Measurements from ENCODE around the gene SLC7A10. TPM values are rescaled to one million over a fixed set of nuclear protein-coding genes. Genes with fewer than 3 reads are reported as not detected.

SLC7A10 gene
- total RNA-seq, 2 donors from 2014 or later: 0.78 to 5.3 TPM

DNA sequence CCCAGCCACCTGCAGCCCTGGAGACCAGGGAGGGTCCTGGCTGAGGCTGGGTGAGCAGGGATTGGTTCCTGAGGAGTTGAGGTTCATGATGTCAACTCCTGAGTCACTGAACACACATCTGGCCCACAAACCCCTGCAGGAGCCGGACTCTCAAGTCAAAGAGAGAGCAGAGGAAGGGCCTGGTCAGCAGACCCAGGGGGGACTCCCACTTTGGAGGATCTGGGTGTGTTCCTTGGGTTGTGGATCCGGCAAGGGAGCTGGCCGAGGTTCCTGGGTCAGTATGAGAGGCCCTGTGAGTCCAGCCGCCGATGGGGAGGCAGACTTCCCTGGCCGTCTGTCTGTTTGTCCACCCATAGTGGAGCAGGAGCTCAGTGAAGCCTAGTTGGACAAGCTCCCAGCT is 4.0 kb downstream of the SLC7A10 start:
- no peak overlapping the region for H3K4me3 ChIP-seq
- peaks cover 0 to 25% of the 10 kb centered on the region in 2 donors for H3K27me3 ChIP-seq
- intact Hi-C loops (cut with DNase I): no loop called here
- H3K9me3 ChIP-seq: no peaks in the 10 kb centered on the region
- no peak for DNase-seq
- H3K27ac ChIP-seq: no peak overlapping the region
- no peaks in the 10 kb centered on the region for H3K36me3 ChIP-seq (replicated peaks in 1 of 2; ENCODE audit: insufficient read depth in 1 of 2, low read depth in 2 of 2)
- no peak for ATAC-seq
- H3K4me1 ChIP-seq: peaks cover 13% of the 10 kb centered on the region
- TF ChIP-seq POLR2A (IDR thresholded peaks at IDR 0.05): no peak
- TF ChIP-seq, protein P1, sequence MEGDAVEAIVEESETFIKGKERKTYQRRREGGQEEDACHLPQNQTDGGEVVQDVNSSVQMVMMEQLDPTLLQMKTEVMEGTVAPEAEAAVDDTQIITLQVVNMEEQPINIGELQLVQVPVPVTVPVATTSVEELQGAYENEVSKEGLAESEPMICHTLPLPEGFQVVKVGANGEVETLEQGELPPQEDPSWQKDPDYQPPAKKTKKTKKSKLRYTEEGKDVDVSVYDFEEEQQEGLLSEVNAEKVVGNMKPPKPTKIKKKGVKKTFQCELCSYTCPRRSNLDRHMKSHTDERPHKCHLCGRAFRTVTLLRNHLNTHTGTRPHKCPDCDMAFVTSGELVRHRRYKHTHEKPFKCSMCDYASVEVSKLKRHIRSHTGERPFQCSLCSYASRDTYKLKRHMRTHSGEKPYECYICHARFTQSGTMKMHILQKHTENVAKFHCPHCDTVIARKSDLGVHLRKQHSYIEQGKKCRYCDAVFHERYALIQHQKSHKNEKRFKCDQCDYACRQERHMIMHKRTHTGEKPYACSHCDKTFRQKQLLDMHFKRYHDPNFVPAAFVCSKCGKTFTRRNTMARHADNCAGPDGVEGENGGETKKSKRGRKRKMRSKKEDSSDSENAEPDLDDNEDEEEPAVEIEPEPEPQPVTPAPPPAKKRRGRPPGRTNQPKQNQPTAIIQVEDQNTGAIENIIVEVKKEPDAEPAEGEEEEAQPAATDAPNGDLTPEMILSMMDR (IDR thresholded peaks at IDR 0.05): no peak
- WGBS, 2 donors: 84% methylated on average over 5 of the region's 6 CpGs; no CpG with 5 or more reads in 1 of the 2 donors

DNA sequence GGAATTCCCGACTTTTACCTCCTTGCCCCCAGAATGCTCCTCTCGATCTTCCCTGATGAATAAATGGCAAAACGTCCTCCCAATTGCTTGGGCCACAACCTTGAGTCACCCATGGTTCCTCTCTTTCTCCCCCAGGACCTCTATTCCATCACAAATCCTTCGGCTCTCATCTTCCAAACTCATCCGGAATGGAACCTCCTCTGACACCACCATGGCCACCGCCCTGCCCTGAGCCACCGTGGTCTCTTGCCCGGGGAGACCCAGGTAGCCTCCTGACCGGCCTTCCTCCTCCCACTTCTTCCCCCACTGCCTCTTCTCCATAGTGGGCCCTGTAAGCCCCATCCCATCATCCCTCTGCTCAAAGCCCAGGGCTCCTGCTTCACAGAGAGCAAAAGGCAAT is 4.9 kb downstream of the SLC7A10 start:
- TF ChIP-seq, protein P1 (IDR thresholded peaks at IDR 0.05): no peak
- no peak for TF ChIP-seq POLR2A (IDR thresholded peaks at IDR 0.05)
- intact Hi-C loops (cut with DNase I): no loop called here
- Histone ChIP-seq H3K9me3 (no peaks in the 10 kb centered on the region), H3K4me1 (peaks cover 6% of the 10 kb centered on the region), H3K36me3 (replicated peaks in 1 of 2; ENCODE audit: insufficient read depth in 1 of 2, low read depth in 2 of 2) (no peaks in the 10 kb centered on the region), H3K27me3 (peaks cover 0 to 16% of the 10 kb centered on the region in 2 donors), H3K27ac (no peak overlapping the region), H3K4me3 (no peak overlapping the region)
- 66 to 70% methylated on average over 9 of the region's 9 CpGs for WGBS, 2 donors
- DNase-seq (no peak), ATAC-seq (no peak)

DNA sequence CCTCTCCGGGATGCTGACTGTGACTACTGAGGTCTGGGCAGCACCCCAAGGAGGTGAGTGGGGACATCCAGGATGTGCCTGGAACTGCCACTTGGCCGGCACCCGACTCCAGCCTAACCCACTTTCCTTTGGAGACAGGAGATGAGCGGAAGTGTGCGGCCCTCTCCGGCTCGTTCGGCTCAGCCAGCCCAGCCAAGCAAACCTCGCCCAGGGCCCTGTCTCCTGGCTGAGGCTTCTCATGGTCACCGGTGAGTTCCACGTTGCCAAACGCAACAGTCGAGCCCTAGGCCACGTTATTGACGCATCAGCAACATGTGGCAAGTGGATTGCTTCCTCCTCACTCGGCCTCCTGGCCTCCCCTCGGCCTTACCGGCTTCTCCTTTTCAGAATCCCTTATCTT is 5.5 kb downstream of the SLC7A10 start:
- no peaks in the 10 kb centered on the region for H3K9me3 ChIP-seq
- no peak overlapping the region for H3K4me3 ChIP-seq
- DNase-seq: no peak
- WGBS, 2 donors: 79 to 87% methylated on average over 16 to 18 of the region's 18 CpGs
- no peak overlapping the region for H3K27ac ChIP-seq
- TF ChIP-seq POLR2A (IDR thresholded peaks at IDR 0.05): no peak
- TF ChIP-seq, protein P1 (IDR thresholded peaks at IDR 0.05): no peak
- no peak for ATAC-seq
- H3K27me3 ChIP-seq: peaks cover 0 to 9% of the 10 kb centered on the region in 2 donors
- no peaks in the 10 kb centered on the region for H3K36me3 ChIP-seq (replicated peaks in 1 of 2; ENCODE audit: insufficient read depth in 1 of 2, low read depth in 2 of 2)
- intact Hi-C loops (cut with DNase I): no loop called here
- peaks cover under 1% of the 10 kb centered on the region for H3K4me1 ChIP-seq

DNA sequence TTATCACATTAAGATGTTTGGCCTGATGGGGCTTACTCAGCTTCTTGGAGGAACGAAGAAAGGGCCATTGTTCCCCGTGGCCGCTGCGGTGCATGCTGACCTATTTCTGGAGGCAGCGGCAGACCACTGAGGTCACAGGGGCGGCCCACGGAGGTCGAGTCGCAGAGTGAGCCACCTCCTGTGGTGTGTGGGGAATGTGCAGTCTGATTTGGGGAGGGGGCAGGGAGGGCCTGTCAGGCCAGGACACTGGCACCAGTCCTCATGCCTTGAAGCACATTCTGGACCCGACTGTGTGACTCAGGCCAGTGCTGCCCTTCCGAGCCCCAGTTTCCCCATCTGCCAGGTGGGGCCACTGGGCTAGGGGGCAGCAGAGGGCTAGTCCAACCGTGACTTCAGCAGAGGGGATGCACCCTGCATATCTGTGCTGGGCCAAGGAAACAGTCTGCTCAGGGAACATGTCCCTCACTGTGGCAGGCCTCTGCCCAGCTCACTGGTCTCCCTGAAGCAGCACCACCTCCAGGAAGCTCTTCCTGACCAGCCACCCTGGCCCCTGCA is 6.3 kb downstream of the SLC7A10 start:
- intact Hi-C loops (cut with DNase I): no loop called here
- Histone ChIP-seq H3K4me3 (no peak overlapping the region), H3K9me3 (no peaks in the 10 kb centered on the region), H3K27me3 (peaks cover 0 to 2% of the 10 kb centered on the region in 2 donors), H3K36me3 (replicated peaks in 1 of 2; ENCODE audit: insufficient read depth in 1 of 2, low read depth in 2 of 2) (no peaks in the 10 kb centered on the region), H3K4me1 (no peaks in the 10 kb centered on the region), H3K27ac (no peak overlapping the region)
- no peak for DNase-seq
- WGBS, 2 donors: 52 to 67% methylated on average over 9 to 12 of the region's 12 CpGs
- ATAC-seq: no peak
- TF ChIP-seq, protein P1 (IDR thresholded peaks at IDR 0.05): no peak
- no peak for TF ChIP-seq POLR2A (IDR thresholded peaks at IDR 0.05)

DNA sequence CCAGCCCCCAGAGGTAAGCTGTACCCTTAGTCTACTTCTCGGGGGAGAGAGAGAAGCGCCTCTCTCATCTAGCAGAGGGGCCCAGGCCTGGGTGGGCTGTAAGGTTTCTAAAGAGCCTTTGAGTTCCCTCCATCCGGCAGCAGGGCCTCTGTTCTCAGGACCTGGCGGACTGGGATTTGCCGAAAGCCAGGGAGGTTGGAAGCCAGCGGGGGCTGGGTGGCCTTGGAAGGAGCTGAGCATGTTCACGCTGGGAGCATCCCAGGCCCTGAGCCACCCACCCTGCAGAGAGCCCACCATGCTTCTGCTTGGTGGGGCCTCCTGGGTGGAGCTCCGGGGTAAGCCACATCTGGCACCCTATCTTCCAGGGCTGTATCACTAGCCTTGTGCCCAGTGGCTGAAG is 7.8 kb downstream of the SLC7A10 start:
- Histone ChIP-seq H3K36me3 (replicated peaks in 1 of 2; ENCODE audit: insufficient read depth in 1 of 2, low read depth in 2 of 2) (no peaks in the 10 kb centered on the region), H3K9me3 (no peaks in the 10 kb centered on the region), H3K27ac (no peak overlapping the region), H3K4me3 (no peak overlapping the region), H3K27me3 (no peaks in the 10 kb centered on the region), H3K4me1 (peaks cover 4% of the 10 kb centered on the region)
- ATAC-seq (no peak), DNase-seq (no peak)
- 68 to 94% methylated on average over 5 to 6 of the region's 8 CpGs for WGBS, 2 donors
- TF ChIP-seq POLR2A (IDR thresholded peaks at IDR 0.05): no peak
- TF ChIP-seq, protein P1 (IDR thresholded peaks at IDR 0.05): no peak
- intact Hi-C loops (cut with DNase I): no loop called here
